NCI-H2029 treated with DMSO at 0.1 percent for 48 hours (cell line): ENCODE results near the gene CERT1.
A peak's percentile ranks its signal among the peaks of the same experiment; 100 is the strongest.
"Not testable (repeated sequence)": the region's sequence is repeated elsewhere in the genome, so short reads cannot be mapped to it uniquely, and the experiment has no call there.

Experiments
- DNase-seq: peaks from one replicate; lab custom pipeline; 2025; lab: John Stamatoyannopoulos, UW

CERT1 gene

GRCh38 chr5:75511435-75512382, at the start of gene CERT1, which contains the start of gene POLK:
Gene CERT1 (minus strand): TSS chr5:75511629. CDS start chr5:75511207, 422 bp downstream.
Gene POLK (plus strand): TSS chr5:75511891.
- peak; percentile 94 for DNase-seq

GRCh38 chr5:75560655-75561054, 49.2 kb upstream of the CERT1 start:
- DNase-seq: not testable (repeated sequence)

DNA sequence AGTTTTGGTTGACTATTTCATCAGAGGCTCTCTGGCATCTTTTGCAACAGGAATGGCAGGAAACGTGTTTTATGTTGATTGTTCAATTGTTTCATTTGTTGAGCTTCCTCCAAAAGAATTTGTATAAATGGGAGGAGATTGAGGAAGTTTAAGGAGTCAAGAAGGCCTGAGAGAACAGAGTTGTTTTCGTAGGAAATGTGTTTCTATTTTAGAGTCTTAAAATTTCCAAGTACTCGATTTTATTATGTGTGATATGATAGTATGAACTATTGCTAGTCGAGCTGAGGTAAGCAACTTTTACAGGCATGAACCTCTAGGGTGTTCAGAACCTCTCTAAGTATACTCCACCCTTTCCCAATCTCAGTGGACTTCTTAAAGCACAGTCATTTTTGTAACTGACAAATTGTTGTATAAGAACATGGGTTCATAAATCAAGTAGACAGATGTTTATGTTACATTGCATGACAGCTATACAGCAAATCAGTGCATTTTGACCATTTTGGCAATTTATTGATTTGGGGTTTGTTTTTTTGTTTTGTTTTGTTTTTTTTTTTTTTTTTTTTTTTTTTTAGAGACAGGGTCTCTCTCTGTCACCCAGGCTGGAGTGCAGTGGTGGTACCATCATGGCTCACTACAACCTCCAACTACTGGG, 47.7 kb upstream of the CERT1 start:
- DNase-seq: no peak

DNA sequence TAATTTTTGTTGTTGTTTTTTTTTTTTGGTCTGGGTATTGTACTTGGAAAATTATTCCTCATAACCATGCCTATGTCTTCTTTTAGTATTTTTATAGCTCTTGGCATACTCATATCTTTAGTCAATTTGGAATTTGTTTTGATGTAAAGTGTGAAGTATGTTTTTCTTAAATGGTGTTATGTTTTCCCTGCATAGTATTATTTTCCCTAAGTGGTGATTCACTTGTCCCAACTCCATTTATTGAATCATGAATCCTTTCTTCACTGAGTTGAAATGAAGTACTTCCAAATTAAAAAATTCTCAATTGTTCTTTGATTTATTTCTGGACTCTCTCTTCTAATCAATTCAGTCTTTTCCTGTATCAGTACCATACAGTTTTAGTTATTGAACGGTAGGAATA, 46.8 kb upstream of the CERT1 start:
- no peak for DNase-seq

GRCh38 chr5:75553358-75553757, 41.9 kb upstream of the CERT1 start:
- no peak for DNase-seq

DNA sequence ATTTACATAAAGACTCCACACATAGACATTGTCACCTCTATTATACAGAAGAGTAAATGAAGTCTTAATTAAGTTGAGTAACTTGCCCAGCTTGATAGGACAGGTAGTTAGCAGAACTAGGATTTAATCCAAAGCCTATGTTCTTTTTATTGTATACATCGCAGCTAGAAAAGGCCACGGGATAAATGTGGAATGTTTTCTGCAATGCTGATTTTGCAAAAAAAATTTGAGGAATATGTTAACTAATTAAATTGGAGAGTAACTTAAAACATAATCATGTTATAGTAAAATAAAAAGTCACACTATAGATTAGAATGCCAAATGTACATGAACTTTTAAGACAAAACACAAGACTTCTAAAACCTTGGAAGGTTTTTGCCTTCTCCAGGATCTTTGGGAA, 41.3 kb upstream of the CERT1 start:
- DNase-seq: no peak

DNA sequence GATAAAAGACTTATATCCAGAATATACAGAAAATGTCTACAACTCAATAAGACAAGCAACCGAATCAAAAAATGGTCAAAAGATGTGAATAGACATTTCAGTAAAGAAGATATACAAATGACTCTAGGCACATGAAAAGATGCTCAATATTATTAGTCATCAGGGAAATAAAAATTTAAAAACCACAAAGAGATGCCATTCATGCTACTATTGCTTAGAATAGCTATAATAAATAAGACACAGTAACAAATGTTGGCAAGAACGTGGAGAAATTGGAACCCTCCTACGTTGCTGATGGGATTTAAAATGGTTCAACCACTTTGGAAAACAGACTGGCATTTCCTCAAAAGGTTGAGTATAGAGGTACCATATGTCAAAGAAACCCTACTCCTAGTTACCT, 40.0 kb upstream of the CERT1 start:
- DNase-seq: no peak

- DNase-seq: no peak
These were observed 39.2 kb upstream of the CERT1 start for GRCh38 chr5:75550597-75550996.

GRCh38 chr5:75547812-75548211, 36.4 kb upstream of the CERT1 start:
- no peak for DNase-seq

GRCh38 chr5:75546830-75547229, 35.4 kb upstream of the CERT1 start:
- no peak for DNase-seq

DNA sequence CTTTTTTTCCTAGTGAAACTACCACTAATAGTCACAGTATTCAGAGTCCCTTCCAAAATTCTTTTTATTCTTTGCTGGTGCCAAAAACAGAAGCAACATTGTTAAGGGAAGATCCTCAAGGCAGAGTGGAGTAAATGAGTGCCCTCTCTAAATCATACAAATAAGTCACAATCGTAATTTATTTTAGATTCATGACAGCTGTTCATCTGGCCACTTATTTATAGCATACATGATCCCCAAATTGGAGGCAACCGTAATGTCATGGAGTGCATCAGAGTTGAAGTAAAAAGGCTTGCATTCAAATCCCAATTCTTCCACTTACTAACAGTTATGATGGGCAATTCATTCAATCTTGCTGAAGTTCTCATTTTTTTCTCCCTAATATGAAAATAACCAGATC, 33.7 kb upstream of the CERT1 start:
- no peak for DNase-seq

GRCh38 chr5:75538211-75538610, 26.8 kb upstream of the CERT1 start:
- DNase-seq: no peak

DNA sequence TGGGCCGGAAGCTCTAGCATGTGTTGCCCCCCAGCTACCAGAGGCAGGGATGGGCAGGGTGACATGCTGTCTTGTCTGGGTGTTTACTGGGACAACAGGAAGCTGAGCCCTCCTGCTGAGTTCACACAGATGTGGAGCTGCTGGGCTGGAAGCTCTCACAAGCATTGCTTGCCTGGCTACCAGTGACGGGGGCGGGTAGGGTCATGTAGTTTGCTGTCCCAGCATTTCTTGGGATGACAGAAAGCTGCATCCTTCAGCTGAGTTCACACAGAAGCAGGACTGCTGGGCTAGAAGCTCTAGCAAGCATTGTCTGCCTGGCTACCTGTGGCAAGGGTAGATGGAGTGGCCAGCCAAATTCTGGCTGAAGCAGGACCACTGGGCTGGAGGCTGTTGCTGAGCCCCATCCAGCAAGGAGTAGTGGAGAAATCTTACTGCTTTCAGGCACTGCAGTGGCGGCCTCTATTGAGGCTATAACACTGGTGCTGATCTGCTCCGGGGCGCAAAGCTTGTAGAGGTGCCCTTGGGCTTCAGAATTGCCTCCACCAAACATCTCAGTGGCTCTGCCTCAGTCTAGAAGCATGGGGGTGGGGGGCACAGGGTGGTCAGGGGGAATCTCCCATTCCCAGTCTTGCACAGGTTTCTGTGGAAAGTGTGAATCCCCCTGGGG, 25.4 kb upstream of the CERT1 start:
- no peak for DNase-seq

DNA sequence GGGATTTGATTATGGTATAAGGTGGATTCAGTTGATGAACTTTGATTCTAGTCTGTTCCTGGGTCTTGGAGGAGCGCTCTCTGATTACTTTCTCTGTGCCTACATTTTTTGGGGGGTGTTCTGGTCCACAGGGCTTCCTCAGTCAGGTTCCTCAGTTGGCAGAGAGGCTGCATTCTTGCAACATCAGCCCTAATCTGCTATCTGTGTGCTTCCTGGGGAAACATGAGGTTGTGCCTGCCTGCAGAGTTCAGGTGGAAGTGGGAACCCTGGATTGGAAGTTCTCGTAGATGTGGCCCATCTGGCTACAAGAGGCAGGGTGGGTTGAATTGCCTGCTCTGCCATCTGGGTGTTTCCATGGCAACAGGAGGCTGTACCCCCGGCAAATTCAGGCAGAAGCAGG, 24.7 kb upstream of the CERT1 start:
- DNase-seq: no peak

DNA sequence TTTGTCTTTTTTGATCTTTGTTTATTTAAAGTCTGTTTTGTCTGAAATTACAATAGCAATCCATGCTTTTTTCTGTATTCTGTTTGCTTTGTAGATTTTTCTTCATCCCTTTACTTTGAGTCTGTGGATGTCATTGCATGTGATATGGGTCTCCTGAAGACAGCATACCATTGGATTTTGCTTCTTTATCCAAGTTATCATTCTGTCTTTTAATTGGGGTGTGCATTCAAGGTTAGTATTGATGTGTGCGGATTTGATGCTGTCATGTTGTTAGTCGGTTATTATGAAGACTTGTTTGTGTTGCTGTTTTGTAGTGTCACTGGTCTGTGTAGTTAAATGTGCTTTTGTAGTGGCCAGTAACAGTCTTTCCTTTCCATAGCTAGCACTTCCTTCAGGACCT, 23.3 kb upstream of the CERT1 start:
- DNase-seq: no peak

DNA sequence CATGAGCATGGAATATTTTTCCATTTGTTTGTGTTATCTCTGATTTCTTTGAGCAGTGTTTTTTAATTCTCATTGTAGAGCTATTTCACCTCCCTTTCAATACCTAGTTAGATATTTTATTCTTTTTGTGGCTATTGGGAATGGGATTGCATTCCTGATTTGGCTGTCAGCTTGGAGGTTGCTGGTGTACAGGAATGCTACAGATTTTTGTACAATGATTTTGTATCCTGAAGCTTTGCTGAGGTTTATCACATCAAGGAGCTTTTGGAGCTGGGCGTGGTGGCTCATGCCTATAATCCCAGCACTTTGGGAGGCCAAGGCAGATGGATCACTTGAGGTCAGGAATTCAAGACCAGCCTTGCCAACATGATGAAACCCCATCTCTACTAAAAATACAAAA, 22.3 kb upstream of the CERT1 start:
- not testable (repeated sequence) for DNase-seq

GRCh38 chr5:75532190-75532589, 20.8 kb upstream of the CERT1 start:
- DNase-seq: no peak

DNA sequence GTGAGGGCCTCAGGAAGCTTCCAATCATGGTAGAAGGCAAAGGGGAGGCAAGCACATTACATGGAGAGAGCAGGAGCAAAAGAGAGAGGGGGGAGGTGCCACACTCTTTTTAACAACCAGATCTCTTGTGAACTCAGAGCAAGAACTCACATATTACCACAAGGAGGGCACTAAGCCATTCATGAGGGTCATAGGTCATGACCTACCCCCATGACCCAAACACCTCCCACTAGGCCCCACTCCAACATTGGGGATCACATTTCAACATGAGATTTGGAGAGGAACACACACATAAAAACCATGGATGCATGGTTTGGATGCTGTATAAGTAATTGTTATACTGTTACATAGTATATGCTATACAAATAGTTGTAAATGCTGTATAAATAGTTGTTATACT, 17.8 kb upstream of the CERT1 start:
- DNase-seq: no peak

- no peak for DNase-seq
These were observed 14.6 kb upstream of the CERT1 start for GRCh38 chr5:75526070-75526469.

GRCh38 chr5:75525344-75525743, 13.9 kb upstream of the CERT1 start:
- DNase-seq: no peak

DNA sequence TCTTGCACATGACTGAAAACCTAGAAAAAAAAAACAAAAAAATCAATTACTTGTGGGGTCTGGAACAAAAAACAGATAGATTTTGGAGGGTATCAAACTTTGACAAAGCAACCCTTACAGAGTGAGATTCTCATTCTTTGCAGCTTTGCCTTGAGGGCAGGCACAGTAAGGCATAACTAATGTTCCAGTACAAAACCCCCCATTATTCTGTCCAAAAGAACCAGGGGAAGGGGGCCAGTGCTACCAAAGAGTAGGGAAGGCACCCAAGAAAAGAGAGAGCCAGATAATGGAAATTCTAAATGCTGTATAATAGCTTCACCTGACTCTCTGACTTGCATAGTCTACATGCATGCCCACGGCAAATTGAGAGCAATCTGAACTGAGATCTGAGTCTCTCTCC, 13.2 kb upstream of the CERT1 start:
- DNase-seq: no peak

DNA sequence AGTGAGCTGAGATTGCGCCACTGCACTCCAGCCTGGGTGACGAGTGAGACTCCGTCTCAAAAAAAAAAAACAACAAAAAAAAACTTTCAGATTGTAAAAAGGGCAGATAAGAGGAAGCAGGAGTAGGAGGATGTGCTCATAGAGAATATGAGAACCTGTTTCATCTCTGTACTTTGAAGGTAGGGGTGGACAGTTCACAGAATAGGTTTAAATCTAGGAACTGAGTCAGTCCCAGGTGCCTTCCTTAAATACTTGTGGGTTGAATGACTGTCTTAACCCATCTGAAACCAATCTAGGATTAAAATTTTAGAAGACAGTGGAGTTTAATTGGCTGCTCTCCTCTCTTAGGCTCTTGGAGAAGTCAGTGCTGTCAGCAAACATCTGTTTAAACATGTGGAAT, 12.6 kb upstream of the CERT1 start:
- DNase-seq: no peak

- no peak for DNase-seq
These were observed 11.8 kb upstream of the CERT1 start for GRCh38 chr5:75523275-75523674.
